Lung (tissue), 12 donors: ENCODE data around the gene PEX12. TPM values are rescaled to one million over a fixed set of nuclear protein-coding genes. Genes with fewer than 3 reads are reported as not detected.
"Not testable (repeated sequence)": the region's sequence is repeated elsewhere in the genome, so short reads cannot be mapped to it uniquely, and the experiment has no call there.

Source experiments
- ATAC-seq: fragments of 200-7000 bp; cut with Tn5 transposase; one replicate; pipeline ENCODE4 v1.9.1; 2020; ENCODE audit warnings: moderate number of reproducible peaks; ENCODE audit not compliant: insufficient read depth, low FRiP score
- DNase-seq, 3 donors: peaks; one replicate each; pipeline ENCODE4 v3.0.0-alpha.2; 2013 to 2017
- H3K27ac ChIP-seq, 2 donors: one replicate each; pipeline ENCODE4 v1.5.1; 2013; ENCODE audit warnings: mild to moderate bottlenecking in 2 of 2, moderate library complexity in 2 of 2, control low read depth in 1 of 2, inconsistent platforms in 1 of 2, low read depth in 1 of 2, low read length in 1 of 2
- H3K27me3 ChIP-seq, 3 donors: one replicate each; pipeline ENCODE4 v1.5.1; 2013; ENCODE audit warnings: low read length in 2 of 3; ENCODE audit not compliant: control insufficient read depth in 3 of 3, insufficient read depth in 3 of 3
- H3K36me3 ChIP-seq, 4 donors: one replicate each; pipeline ENCODE4 v1.5.1; 2013; ENCODE audit warnings: low read length in 4 of 4, mild to moderate bottlenecking in 1 of 4, moderate library complexity in 1 of 4; ENCODE audit not compliant: control insufficient read depth in 4 of 4, insufficient read depth in 4 of 4
- H3K4me1 ChIP-seq, 5 donors: one replicate each; pipeline ENCODE4 v1.5.1; 2013; ENCODE audit warnings: low read length in 5 of 5, mild to moderate bottlenecking in 2 of 5, moderate library complexity in 1 of 5; ENCODE audit not compliant: control insufficient read depth in 5 of 5, insufficient read depth in 5 of 5
- H3K4me3 ChIP-seq: one replicate; pipeline ENCODE4 v1.5.1; 2013; ENCODE audit warnings: mild to moderate bottlenecking, control low read depth, moderate library complexity
- H3K9ac ChIP-seq, 2 donors: one replicate each; pipeline ENCODE4 v1.5.1; 2013; ENCODE audit warnings: low read length in 2 of 2, control low read depth in 1 of 2; ENCODE audit not compliant: insufficient read depth in 1 of 2
- H3K9me3 ChIP-seq, 4 donors: one replicate each; pipeline ENCODE4 v1.5.1; 2013; ENCODE audit warnings: low read length in 3 of 4, mild to moderate bottlenecking in 1 of 4, moderate library complexity in 1 of 4; ENCODE audit not compliant: control insufficient read depth in 4 of 4, insufficient read depth in 3 of 4
- WGBS, 2 donors: extraction: QIAGEN DNeasy Blood & Tissue Kit; methylation state at CpG; one replicate each; pipeline ENCODE4 v1.1.7; 2013; 5-methylcytosine and 5-hydroxymethylcytosine counted together
- polyA plus RNA-seq, 2 donors: library from polyadenylated mRNA; stranded (reverse); fragments of 200-250 nt; gene quantifications; one replicate each; pipeline ENCODE4 v1.2.1, GENCODE V29; 2013
- total RNA-seq, 2 donors: library from RNA; depleted of rRNA in 1 of 2; stranded (reverse); fragments of >200 nt in 1 of 2; gene quantifications; one replicate each; pipeline ENCODE4 v1.2.1, GENCODE V29; 2014 to 2021
- TF ChIP-seq, protein P1 (sequence below): IDR thresholded peaks from 2 replicates; pipeline ENCODE4 v1.5.1; 2012; ENCODE audit warnings: mild to moderate bottlenecking; ENCODE audit errors: control extremely low read depth, extremely low read depth
- donor health status: control.
- donor health status: control.
- donor health status: Bipolar disorder and iron deficiency.
- donor health status: healthy.
- donor health status: DM: yes; HTN: yes; CAD: no.

Gene PEX12
- total and polyA plus RNA-seq, 4 donors, result 2.6 to 5.3 (median 4.4) TPM

- 93 to 94% methylated on average over 3 of the region's 3 CpGs for WGBS, 2 donors
- Histone ChIP-seq H3K27ac (no peak overlapping the region), H3K27me3 (no peaks in the 10 kb centered on the region), H3K36me3 (peaks cover 2 to 17% (median 5%) of the 10 kb centered on the region in 4 donors), H3K9me3 (no peaks in the 10 kb centered on the region), H3K9ac (no peak overlapping the region), H3K4me3 (no peak overlapping the region), H3K4me1 (peaks cover 0 to 24% (median 4%) of the 10 kb centered on the region in 5 donors)
- TF ChIP-seq, protein P1, sequence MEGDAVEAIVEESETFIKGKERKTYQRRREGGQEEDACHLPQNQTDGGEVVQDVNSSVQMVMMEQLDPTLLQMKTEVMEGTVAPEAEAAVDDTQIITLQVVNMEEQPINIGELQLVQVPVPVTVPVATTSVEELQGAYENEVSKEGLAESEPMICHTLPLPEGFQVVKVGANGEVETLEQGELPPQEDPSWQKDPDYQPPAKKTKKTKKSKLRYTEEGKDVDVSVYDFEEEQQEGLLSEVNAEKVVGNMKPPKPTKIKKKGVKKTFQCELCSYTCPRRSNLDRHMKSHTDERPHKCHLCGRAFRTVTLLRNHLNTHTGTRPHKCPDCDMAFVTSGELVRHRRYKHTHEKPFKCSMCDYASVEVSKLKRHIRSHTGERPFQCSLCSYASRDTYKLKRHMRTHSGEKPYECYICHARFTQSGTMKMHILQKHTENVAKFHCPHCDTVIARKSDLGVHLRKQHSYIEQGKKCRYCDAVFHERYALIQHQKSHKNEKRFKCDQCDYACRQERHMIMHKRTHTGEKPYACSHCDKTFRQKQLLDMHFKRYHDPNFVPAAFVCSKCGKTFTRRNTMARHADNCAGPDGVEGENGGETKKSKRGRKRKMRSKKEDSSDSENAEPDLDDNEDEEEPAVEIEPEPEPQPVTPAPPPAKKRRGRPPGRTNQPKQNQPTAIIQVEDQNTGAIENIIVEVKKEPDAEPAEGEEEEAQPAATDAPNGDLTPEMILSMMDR, result no peak
- no peak for ATAC-seq
- no peak for DNase-seq
Observed at GRCh38 chr17:35575759-35576158, 2.6 kb downstream of the PEX12 start.

DNA sequence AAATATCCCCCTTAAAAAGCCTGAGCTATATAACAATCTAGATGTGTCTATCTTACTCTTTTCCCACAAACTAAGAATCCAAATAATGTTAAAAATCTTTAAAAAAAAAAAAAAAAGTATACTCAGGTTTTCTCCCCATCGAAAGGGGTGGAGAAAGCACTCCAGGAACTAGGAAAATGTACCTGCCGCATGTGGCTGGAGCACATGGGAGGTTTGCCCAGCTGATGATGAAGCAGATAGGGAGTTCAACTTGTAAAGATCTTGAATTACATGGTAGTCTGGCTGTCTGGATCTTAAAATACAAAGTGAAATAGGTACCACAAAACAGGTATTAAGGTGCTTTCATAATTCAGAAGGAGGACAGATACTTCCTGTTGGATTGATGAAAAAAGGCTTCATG lies 9.0 kb downstream of the PEX12 start:
- no peak for ATAC-seq
- DNase-seq, result no peak
- no peaks in the 10 kb centered on the region for H3K9me3 ChIP-seq
- TF ChIP-seq, protein P1, result no peak
- peaks cover 7 to 27% (median 11%) of the 10 kb centered on the region in 5 donors for H3K4me1 ChIP-seq
- H3K27me3 ChIP-seq, result no peaks in the 10 kb centered on the region
- H3K36me3 ChIP-seq, result peaks cover 0 to 5% (median 2%) of the 10 kb centered on the region in 4 donors
- WGBS, 2 donors, result 78 to 93% methylated on average over 2 of the region's 2 CpGs
- H3K9ac ChIP-seq, result peak overlapping the region in 1 of 2 donors; percentile 65
- no peak overlapping the region for H3K27ac ChIP-seq
- no peak overlapping the region for H3K4me3 ChIP-seq

- H3K4me1 ChIP-seq, result peaks cover 7 to 27% (median 11%) of the 10 kb centered on the region in 5 donors
- no peaks in the 10 kb centered on the region for H3K9me3 ChIP-seq
- no peak for ATAC-seq
- WGBS, 2 donors, result 20 to 23% methylated on average over 15 of the region's 15 CpGs
- no peaks in the 10 kb centered on the region for H3K27me3 ChIP-seq
- TF ChIP-seq, protein P1, result no peak
- DNase-seq, result peak; percentile 32 to 54 (median 40)
- peak overlapping the region; percentile 56 to 88 for H3K9ac ChIP-seq
- peaks cover 0 to 2% (median 1%) of the 10 kb centered on the region in 4 donors for H3K36me3 ChIP-seq
- peak overlapping the region; percentile 73 for H3K4me3 ChIP-seq
- H3K27ac ChIP-seq, result no peak overlapping the region
Observed at GRCh38 chr17:35568561-35568960, 9.8 kb downstream of the PEX12 start.

DNA sequence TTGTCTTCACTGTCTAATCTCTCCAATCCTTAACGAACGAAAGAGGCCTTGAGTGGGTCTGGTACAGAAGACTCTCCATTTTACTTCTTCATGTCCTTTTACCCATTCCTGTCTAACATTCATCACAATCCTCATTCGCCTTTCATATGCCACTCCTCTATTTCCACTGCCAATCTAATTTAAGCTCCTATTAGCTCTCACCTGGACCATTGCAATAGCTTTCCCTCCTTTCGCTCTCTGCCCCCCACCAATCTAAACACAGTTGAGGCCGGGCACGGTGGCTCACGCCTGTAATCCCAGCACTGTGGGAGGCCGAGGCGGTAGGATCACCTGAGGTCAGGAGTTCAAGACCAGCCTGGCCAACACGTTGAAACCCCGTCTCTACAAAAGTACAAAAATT lies 11.4 kb downstream of the PEX12 start:
- TF ChIP-seq, protein P1, result no peak
- Histone ChIP-seq H3K4me3 (no peak overlapping the region), H3K36me3 (no peaks in the 10 kb centered on the region), H3K9ac (no peak overlapping the region), H3K9me3 (no peaks in the 10 kb centered on the region), H3K27ac (no peak overlapping the region), H3K27me3 (no peaks in the 10 kb centered on the region), H3K4me1 (peaks cover 7 to 27% (median 11%) of the 10 kb centered on the region in 5 donors)
- no peak for ATAC-seq
- WGBS, 2 donors, result 74 to 76% methylated on average over 11 of the region's 11 CpGs
- no peak for DNase-seq

GRCh38 chr17:35563181-35563580 lies 15.2 kb downstream of the PEX12 start:
- H3K9ac ChIP-seq, H3K36me3 ChIP-seq, H3K27me3 ChIP-seq, H3K27ac ChIP-seq, H3K4me1 ChIP-seq, ATAC-seq, H3K4me3 ChIP-seq, DNase-seq, H3K9me3 ChIP-seq: not testable (repeated sequence)
- 89 to 94% methylated on average over 14 to 16 of the region's 16 CpGs for WGBS, 2 donors
